ENCODE results near the gene GRK4.

GRK4 gene

DNA sequence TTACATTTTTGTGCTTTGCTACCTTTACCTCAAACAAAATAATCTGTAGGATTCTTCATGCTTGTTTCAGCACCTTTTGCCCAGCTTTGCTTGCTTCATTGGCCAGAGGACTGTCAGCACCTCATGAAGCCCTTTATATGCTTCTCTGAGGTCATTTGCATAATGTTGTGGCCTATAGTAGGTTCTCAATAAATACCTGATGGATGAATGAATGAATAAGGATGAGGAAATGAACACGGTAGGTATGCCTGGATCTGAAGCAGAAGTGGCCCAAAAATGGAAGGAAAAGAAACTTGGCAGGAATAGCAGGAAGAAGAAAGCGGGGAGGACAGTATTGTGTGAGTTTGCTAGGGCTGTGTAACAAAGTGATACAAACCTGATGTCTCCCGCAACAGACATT lies 7.9 kb downstream of the GRK4 start:
- Histone ChIP-seq H4K20me1 (ENCODE audit: insufficient read depth, low read length) (no peaks in the 10 kb centered on the region), H3K27me3 (ENCODE audit: insufficient read depth, low read length, poor library complexity) (no peaks in the 10 kb centered on the region), H3K4me1 (ENCODE audit: insufficient read depth, low read length) (no peaks in the 10 kb centered on the region), H3K4me3 (ENCODE audit: low read depth in 1 of 2, low read length in 2 of 2) (no peak overlapping the region), H2AFZ (ENCODE audit: low read depth, low read length) (no peak overlapping the region), H3K4me2 (ENCODE audit: insufficient read depth, low read length) (no peak overlapping the region), H3K9ac (ENCODE audit: low read depth, low read length) (no peak overlapping the region), H3K9me3 (ENCODE audit: insufficient read depth, low read length, severe bottlenecking) (no peaks in the 10 kb centered on the region), H3K27ac (ENCODE audit: low read length) (no peak overlapping the region), H3K79me2 (ENCODE audit: insufficient read depth, low read length) (no peaks in the 10 kb centered on the region), H3K36me3 (ENCODE audit: insufficient read depth, low read length) (no peaks in the 10 kb centered on the region)
- ATAC-seq (ENCODE audit: insufficient read depth, low read depth) (no peak), DNase-seq (no peak)
- TF ChIP-seq EZH2 (IDR thresholded peaks at IDR 0.05; ENCODE audit: borderline replicate concordance, low read depth, low read length, severe bottlenecking) (no peak), CTCF (IDR thresholded peaks at IDR 0.05; ENCODE audit: borderline replicate concordance, extremely low read depth, low read length, poor library complexity, severe bottlenecking) (no peak)

DNA sequence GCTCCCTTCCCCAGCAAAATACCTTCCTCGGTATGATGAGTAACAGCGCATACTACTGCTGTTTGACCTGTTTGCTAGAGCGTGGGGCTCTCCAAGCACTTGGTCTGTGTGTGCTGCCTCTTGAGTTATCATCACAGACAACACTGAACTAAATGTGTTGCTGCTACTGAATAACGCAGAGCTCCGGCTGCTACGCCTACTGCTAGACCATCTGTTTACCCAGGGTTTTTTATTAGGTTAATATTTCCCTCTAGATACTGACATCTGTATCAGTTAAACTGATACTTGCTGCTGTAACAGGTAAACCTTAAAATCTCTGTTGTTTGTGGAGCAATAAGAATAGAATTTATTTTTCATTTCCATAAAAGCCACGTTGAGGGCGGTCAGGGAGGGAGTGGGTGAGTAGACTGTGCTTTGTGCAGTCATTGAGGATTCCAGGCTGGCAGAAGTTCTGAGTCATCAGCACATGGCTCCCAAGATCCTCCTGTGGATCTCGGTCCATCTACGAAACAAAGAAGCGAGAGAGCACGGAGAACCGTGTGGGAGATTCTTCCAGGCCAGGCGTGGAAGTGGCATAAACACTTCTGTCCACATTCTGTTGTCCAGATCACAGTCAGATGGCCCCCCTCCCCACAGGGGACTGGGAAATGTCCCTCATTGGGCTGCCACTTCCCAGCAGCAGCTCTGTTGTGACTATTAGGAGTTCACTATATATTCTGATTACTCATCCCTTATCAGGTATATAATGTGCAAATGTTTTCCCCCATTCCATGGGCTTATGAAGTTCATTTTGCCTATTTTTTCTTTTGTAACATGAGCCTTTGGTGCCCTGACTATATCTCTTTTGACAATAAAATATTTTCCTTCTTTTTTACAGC lies 14.1 kb downstream of the GRK4 start:
- ATAC-seq (ENCODE audit: insufficient read depth, low read depth) (no peak), DNase-seq (no peak)
- no peaks in the 10 kb centered on the region for H4K20me1 ChIP-seq (ENCODE audit: insufficient read depth, low read length)
- no peak overlapping the region for H3K4me3 ChIP-seq (ENCODE audit: low read depth in 1 of 2, low read length in 2 of 2)
- no peak overlapping the region for H3K4me2 ChIP-seq (ENCODE audit: insufficient read depth, low read length)
- no peak overlapping the region for H3K9ac ChIP-seq (ENCODE audit: low read depth, low read length)
- no peaks in the 10 kb centered on the region for H3K36me3 ChIP-seq (ENCODE audit: insufficient read depth, low read length)
- H3K27me3 ChIP-seq (ENCODE audit: insufficient read depth, low read length, poor library complexity), result no peaks in the 10 kb centered on the region
- H3K79me2 ChIP-seq (ENCODE audit: insufficient read depth, low read length), result no peaks in the 10 kb centered on the region
- H2AFZ ChIP-seq (ENCODE audit: low read depth, low read length), result no peak overlapping the region
- no peaks in the 10 kb centered on the region for H3K4me1 ChIP-seq (ENCODE audit: insufficient read depth, low read length)
- TF ChIP-seq CTCF (IDR thresholded peaks at IDR 0.05; ENCODE audit: borderline replicate concordance, extremely low read depth, low read length, poor library complexity, severe bottlenecking), result no peak
- TF ChIP-seq EZH2 (IDR thresholded peaks at IDR 0.05; ENCODE audit: borderline replicate concordance, low read depth, low read length, severe bottlenecking), result no peak
- no peak overlapping the region for H3K27ac ChIP-seq (ENCODE audit: low read length)
- H3K9me3 ChIP-seq (ENCODE audit: insufficient read depth, low read length, severe bottlenecking), result peaks cover 21% of the 10 kb centered on the region

DNA sequence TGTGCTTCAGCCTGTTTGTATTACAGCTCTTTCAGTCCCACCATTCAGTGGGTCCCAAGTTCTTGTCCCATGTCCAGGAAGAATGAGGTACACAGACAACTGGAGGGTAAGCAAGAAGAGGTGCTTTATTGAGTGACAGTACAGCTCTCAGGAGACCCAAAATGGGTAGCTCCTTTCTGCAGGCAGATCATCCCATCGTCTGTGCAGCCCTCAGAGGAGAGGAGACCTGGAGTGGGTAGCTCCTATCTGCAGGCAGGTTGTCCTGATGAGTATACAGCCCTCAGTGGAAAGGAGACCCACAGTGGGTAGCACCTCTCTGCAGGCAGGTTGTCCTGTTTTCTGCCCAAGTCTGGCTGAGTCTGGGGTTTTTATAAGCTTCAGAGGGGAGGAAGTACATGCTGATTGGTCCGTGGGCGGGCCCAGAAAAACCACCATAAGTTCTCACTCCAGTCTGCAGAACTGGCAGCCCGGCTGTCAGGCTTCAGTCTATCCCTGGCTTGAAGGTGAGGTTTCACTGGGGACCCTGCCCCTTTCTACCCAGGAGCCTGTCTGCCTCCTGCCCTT lies 18.0 kb downstream of the GRK4 start:
- Histone ChIP-seq H3K4me1 (ENCODE audit: insufficient read depth, low read length) (no peaks in the 10 kb centered on the region), H3K36me3 (ENCODE audit: insufficient read depth, low read length) (no peaks in the 10 kb centered on the region), H3K4me3 (ENCODE audit: low read depth in 1 of 2, low read length in 2 of 2) (no peak overlapping the region), H3K9ac (ENCODE audit: low read depth, low read length) (no peak overlapping the region), H3K27me3 (ENCODE audit: insufficient read depth, low read length, poor library complexity) (no peaks in the 10 kb centered on the region), H3K4me2 (ENCODE audit: insufficient read depth, low read length) (no peak overlapping the region), H3K79me2 (ENCODE audit: insufficient read depth, low read length) (no peaks in the 10 kb centered on the region), H2AFZ (ENCODE audit: low read depth, low read length) (no peak overlapping the region), H4K20me1 (ENCODE audit: insufficient read depth, low read length) (no peaks in the 10 kb centered on the region), H3K27ac (ENCODE audit: low read length) (no peak overlapping the region), H3K9me3 (ENCODE audit: insufficient read depth, low read length, severe bottlenecking) (peaks cover 21% of the 10 kb centered on the region)
- TF ChIP-seq EZH2 (IDR thresholded peaks at IDR 0.05; ENCODE audit: borderline replicate concordance, low read depth, low read length, severe bottlenecking) (no peak), CTCF (IDR thresholded peaks at IDR 0.05; ENCODE audit: borderline replicate concordance, extremely low read depth, low read length, poor library complexity, severe bottlenecking) (no peak)
- DNase-seq (peak; percentile 13), ATAC-seq (ENCODE audit: insufficient read depth, low read depth) (no peak)

Measured in DND-41 (cell line).